Cardiac muscle cell (in vitro differentiated cells and primary cell): ENCODE data around the gene EXOC6. TPM values are rescaled to one million over a fixed set of nuclear protein-coding genes. Genes with fewer than 3 reads are reported as not detected.

Source experiments
- DNase-seq, 2 donors: peaks; one replicate each; pipeline versions ENCODE4 v3.0.0 to v3.0.0-alpha.2; 2010 to 2017; ENCODE audit warnings: low read depth in 1 of 2, low spot score in 1 of 2
- H3K27ac ChIP-seq: fragments of 200-600 bp; sonication (generic); 2 replicates; pipeline ENCODE4 v1.5.1; 2016
- H3K27me3 ChIP-seq: fragments of 200-600 bp; sonication (generic); 2 replicates; pipeline ENCODE4 v1.6.0; 2016; ENCODE audit warnings: control low read depth
- H3K36me3 ChIP-seq: fragments of 200-600 bp; sonication (generic); 2 replicates; pipeline ENCODE4 v1.5.1; 2016; ENCODE audit warnings: control low read depth
- H3K4me1 ChIP-seq: fragments of 200-600 bp; sonication (generic); 2 replicates; pipeline ENCODE4 v1.8.1; 2017; ENCODE audit warnings: low read depth, mild to moderate bottlenecking, mixed run types
- H3K4me3 ChIP-seq: fragments of 200-600 bp; sonication (generic); 2 replicates; pipeline ENCODE4 v1.5.1; 2016; ENCODE audit warnings: mild to moderate bottlenecking
- H3K9me3 ChIP-seq: fragments of 200-600 bp; sonication (generic); 2 replicates; pipeline ENCODE4 v1.5.1; 2017; ENCODE audit warnings: low read depth, mild to moderate bottlenecking, control low read depth
- polyA plus RNA-seq: library from polyadenylated mRNA; unstranded; fragments of >200 nt; fragmentation: Nextera tagmentation; extraction: Ambion mirVana; gene quantifications from 2 replicates; pipeline ENCODE4 v1.2.1, GENCODE V29; 2016
- total RNA-seq: library from RNA; depleted of rRNA; stranded (reverse); fragments of >200 nt; gene quantifications from 2 replicates; pipeline ENCODE4 v1.2.3, GENCODE V29; 2016
- TF ChIP-seq, protein P1 (sequence below): IDR thresholded peaks from 2 replicates; pipeline ENCODE4 v1.5.1; 2012; ENCODE audit warnings: low read depth, mild to moderate bottlenecking, low read length

The EXOC6 gene
- total and polyA plus RNA-seq, 2 experiments from 2014 or later: 5.7 to 6.3 TPM

DNA sequence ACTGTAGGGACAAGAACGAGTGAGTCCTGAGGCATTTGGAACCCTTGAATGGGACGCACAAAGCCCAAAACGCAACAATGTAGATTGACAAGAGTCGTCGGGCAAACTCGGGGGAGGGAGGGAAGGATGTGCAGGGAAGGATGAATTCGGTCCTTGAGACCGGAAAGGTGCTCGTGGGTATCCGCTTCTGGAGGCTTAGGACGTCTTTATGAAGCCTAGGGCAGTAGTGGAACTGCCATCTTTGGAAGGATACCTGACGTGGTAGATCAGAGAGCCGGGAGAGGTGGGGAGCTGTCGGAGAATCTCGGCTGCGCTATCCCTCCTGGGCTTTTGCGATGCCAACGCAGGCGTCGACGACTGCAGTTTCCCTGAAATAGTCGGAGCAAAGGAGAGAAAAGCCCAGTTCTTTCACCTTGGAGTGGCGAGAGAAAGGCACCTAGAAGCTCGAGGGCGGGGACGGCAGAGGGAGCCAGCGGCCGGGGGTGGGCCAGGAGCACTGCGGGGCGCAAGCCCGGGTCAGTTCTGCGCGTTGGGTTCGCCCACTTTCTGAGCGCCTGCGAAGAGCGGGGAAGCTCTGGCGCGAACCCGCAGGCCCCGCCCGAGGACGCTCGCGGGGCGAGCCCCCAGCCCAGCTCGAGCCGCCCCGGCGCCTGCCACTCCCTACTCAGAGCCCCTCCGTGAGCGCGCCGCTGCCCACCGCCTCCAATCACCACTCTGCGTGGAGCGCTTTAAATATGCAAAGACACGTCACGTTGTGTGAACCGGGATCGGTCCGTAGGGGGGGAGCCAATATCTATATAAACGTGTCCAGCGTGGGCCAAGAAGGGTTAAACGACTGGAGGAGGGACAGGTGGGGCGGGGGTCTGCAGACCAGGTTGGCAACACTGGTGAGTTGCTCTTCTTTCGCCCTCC, 211.9 kb downstream of the EXOC6 start, which contains the start of gene CYP26C1:
Gene CYP26C1 (plus strand): TSS at position 824 of the 912 bp plus-strand sequence. CDS start 466 bp downstream, outside the sequence.
- DNase-seq: no peak
- H3K9me3 ChIP-seq: no peaks in the 10 kb centered on the region
- peak within 1 kb of the TSS; percentile 3 for H3K4me3 ChIP-seq
- H3K27me3 ChIP-seq: peaks cover 97% of the 10 kb centered on the region
- no peak within 1 kb of the TSS for H3K27ac ChIP-seq
- H3K4me1 ChIP-seq: no peaks in the 10 kb centered on the region
- TF ChIP-seq, protein P1, sequence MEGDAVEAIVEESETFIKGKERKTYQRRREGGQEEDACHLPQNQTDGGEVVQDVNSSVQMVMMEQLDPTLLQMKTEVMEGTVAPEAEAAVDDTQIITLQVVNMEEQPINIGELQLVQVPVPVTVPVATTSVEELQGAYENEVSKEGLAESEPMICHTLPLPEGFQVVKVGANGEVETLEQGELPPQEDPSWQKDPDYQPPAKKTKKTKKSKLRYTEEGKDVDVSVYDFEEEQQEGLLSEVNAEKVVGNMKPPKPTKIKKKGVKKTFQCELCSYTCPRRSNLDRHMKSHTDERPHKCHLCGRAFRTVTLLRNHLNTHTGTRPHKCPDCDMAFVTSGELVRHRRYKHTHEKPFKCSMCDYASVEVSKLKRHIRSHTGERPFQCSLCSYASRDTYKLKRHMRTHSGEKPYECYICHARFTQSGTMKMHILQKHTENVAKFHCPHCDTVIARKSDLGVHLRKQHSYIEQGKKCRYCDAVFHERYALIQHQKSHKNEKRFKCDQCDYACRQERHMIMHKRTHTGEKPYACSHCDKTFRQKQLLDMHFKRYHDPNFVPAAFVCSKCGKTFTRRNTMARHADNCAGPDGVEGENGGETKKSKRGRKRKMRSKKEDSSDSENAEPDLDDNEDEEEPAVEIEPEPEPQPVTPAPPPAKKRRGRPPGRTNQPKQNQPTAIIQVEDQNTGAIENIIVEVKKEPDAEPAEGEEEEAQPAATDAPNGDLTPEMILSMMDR: no peak
- H3K36me3 ChIP-seq: no peaks in the 10 kb centered on the region

DNA sequence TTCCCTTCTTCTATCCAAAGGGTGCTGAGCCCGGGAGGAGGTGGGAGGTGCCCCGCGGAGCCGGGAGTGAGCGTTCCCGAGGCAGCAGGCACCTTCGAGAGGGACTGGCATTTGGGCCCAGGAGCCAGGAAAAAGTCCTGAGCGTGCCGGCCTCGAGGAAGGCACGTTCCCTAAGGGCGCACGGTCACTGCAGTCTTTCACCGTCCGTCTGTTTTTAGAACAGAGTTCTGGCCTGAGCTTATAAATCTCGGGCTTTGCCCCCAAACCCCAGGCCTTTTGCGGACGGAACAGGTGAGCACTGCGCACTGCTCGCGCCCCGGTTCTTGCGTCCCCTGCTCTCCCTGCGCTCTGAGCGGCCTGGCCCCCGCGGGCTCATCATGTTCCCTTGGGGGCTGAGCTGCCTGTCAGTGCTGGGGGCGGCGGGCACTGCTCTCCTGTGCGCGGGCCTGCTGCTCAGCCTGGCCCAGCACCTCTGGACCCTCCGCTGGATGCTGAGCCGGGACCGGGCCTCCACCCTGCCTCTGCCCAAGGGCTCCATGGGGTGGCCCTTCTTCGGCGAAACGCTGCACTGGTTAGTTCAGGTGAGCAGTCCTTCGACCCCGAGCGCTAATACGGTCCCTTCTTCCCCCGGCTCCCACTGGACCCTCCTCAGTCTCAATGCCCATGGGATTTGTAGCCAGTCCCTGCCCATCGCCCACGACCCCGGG, 212.7 kb downstream of the EXOC6 start:
- peaks cover 100% of the 10 kb centered on the region for H3K27me3 ChIP-seq
- H3K27ac ChIP-seq: no peak overlapping the region
- H3K4me3 ChIP-seq: no peak overlapping the region
- H3K9me3 ChIP-seq: no peaks in the 10 kb centered on the region
- no peaks in the 10 kb centered on the region for H3K36me3 ChIP-seq
- TF ChIP-seq, protein P1: no peak
- no peak for DNase-seq
- H3K4me1 ChIP-seq: no peaks in the 10 kb centered on the region

DNA sequence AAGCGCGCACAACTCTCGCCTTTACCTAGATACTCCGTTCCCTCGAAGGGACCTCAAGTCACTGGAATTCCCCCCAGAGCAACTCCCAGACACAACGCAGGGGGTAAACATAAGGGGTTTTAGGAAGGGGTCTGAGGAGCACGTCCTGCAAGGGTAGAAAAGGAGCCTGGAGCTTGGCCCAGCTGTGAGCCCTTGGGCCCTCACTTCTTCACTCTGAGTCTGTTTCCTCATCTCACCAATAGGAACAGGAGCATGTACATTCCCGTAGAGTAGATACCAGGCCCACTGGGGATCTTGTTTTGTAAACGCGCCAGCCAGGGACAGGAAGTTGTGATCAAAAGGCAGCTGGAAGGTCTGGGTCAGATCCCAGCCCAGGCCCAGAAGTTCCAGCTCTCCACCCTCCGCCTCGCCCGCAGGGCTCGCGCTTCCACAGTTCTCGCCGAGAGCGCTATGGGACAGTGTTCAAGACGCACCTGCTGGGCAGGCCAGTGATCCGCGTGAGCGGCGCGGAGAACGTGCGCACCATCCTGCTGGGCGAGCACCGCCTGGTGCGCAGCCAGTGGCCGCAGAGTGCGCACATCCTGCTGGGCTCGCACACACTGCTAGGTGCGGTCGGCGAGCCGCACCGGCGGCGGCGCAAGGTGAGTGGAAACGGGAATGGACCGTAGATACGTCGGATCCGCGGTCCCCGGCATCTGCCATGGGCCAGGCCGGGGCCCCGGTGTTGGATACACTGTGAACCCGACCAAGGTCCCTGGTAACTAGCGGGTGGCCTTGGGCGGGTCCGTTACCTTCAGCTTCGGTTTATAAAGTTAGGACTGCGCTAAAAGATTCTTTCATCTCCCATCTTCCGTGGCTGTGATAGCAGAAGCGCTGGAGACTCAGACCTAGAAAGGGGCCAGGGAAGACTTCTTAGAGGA, 213.5 kb downstream of the EXOC6 start:
- H3K27me3 ChIP-seq: peaks cover 100% of the 10 kb centered on the region
- H3K27ac ChIP-seq: no peak overlapping the region
- no peaks in the 10 kb centered on the region for H3K9me3 ChIP-seq
- TF ChIP-seq, protein P1: no peak
- peak in 1 of 2 donors; percentile 43 for DNase-seq
- no peaks in the 10 kb centered on the region for H3K36me3 ChIP-seq
- H3K4me1 ChIP-seq: no peaks in the 10 kb centered on the region
- peak overlapping the region; percentile 19 for H3K4me3 ChIP-seq

DNA sequence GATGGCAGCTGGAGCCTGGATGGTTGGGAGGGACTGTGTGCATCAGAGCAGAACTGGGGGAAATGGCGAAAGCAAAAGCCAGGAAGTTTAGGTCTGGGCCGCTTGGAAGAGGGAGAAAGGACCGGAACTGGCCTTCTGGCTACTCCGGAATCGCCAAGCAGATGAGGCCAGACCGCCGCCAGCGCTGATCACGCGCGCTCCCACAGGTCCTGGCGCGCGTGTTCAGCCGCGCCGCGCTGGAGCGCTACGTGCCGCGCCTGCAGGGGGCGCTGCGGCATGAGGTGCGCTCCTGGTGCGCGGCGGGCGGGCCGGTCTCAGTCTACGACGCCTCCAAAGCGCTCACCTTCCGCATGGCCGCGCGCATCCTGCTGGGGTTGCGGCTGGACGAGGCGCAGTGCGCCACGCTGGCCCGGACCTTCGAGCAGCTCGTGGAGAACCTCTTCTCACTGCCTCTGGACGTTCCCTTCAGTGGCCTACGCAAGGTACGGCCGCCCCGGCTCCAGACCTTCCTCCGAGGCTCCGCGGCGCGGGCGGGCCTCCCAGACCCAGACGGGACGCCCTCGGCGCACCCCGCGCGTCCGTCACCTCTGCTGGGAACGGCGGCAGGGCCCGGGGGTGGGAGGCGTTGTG, 214.3 kb downstream of the EXOC6 start:
- peak overlapping the region; percentile 19 for H3K4me3 ChIP-seq
- H3K4me1 ChIP-seq: no peaks in the 10 kb centered on the region
- H3K27ac ChIP-seq: no peak overlapping the region
- TF ChIP-seq, protein P1: peak; percentile 63
- peaks cover 100% of the 10 kb centered on the region for H3K27me3 ChIP-seq
- DNase-seq: peak; percentile 61 to 75
- H3K9me3 ChIP-seq: no peaks in the 10 kb centered on the region
- no peaks in the 10 kb centered on the region for H3K36me3 ChIP-seq
